GM21825 (cell line): ENCODE measurements around the gene SMAD6.
"Not testable (repeated sequence)": the region's sequence is repeated elsewhere in the genome, so short reads cannot be mapped to it uniquely, and the experiment has no call there.

Experiments used
- ATAC-seq: cut with Tn5 transposase; IDR thresholded peaks from one replicate; pipeline ENCODE4 v1.9.1; 2021; ENCODE audit warnings: mild to moderate bottlenecking, moderate library complexity; ENCODE audit not compliant: unreplicated experiment

SMAD6 gene

GRCh38 chr15:66755298-66756068, 53.4 kb downstream of the SMAD6 start:
- ATAC-seq = no peak

GRCh38 chr15:66756295-66756694, 54.3 kb downstream of the SMAD6 start:
- no peak for ATAC-seq

- ATAC-seq = no peak
Measured at GRCh38 chr15:66757030-66757429, 55.0 kb downstream of the SMAD6 start.

GRCh38 chr15:66757521-66757920, 55.5 kb downstream of the SMAD6 start:
- ATAC-seq = no peak

- ATAC-seq = not testable (repeated sequence)
Measured at GRCh38 chr15:66758217-66758616, 56.2 kb downstream of the SMAD6 start.

GRCh38 chr15:66758844-66759243, 56.8 kb downstream of the SMAD6 start:
- no peak for ATAC-seq

- ATAC-seq = no peak
Measured at GRCh38 chr15:66760097-66760967, 58.3 kb downstream of the SMAD6 start.

- ATAC-seq = no peak
Measured at GRCh38 chr15:66760968-66761725, 59.1 kb downstream of the SMAD6 start.

- no peak for ATAC-seq
Measured at GRCh38 chr15:66761726-66762595, 59.9 kb downstream of the SMAD6 start.

GRCh38 chr15:66763186-66764071, 61.4 kb downstream of the SMAD6 start:
- no peak for ATAC-seq

GRCh38 chr15:66764072-66764786, 62.2 kb downstream of the SMAD6 start:
- ATAC-seq = no peak

- ATAC-seq = peak; percentile 72
Measured at GRCh38 chr15:66765478-66766281, 63.6 kb downstream of the SMAD6 start.

GRCh38 chr15:66766282-66767230, 64.5 kb downstream of the SMAD6 start:
- no peak for ATAC-seq

- ATAC-seq = no peak
Measured at GRCh38 chr15:66767240-66767659, 65.2 kb downstream of the SMAD6 start.

GRCh38 chr15:66768987-66769386, 67.0 kb downstream of the SMAD6 start:
- ATAC-seq = no peak

- no peak for ATAC-seq
Measured at GRCh38 chr15:66770518-66771350, 68.7 kb downstream of the SMAD6 start.
